H1 (cell line): ENCODE measurements around the gene HUWE1. TPM values are rescaled to one million over a fixed set of nuclear protein-coding genes. Genes with fewer than 3 reads are reported as not detected.

Source experiments
- ASH2L ChIP-seq: fragments of 200-600, 300-600 bp; sonication (generic); IDR thresholded peaks from one replicate; pipeline ENCODE4 v1.7.1; 2017; ENCODE audit warnings: low read length
- CBX5 ChIP-seq: fragments of 300-800, 300-1000 bp; sonication (generic); IDR thresholded peaks from 2 replicates; pipeline ENCODE4 v1.7.1; 2016; ENCODE audit warnings: antibody characterized with exemption, low read length, low read depth
- EZH2 ChIP-seq: fragments of 200-600 bp; sonication (generic); IDR thresholded peaks from 2 replicates; pipeline ENCODE4 v1.7.1; 2012; ENCODE audit warnings: low read depth, mild to moderate bottlenecking, moderate library complexity, low read length, inconsistent platforms; ENCODE audit not compliant: severe bottlenecking
- GABPA ChIP-seq: IDR thresholded peaks from 2 replicates; pipeline ENCODE4 v1.6.1; 2011; ENCODE audit warnings: mild to moderate bottlenecking, low read length, moderate library complexity, borderline replicate concordance; ENCODE audit not compliant: insufficient read depth
- HDAC2 ChIP-seq, 2 experiments: fragments of 300-600 bp in 1 of 2; sonication (generic) in 1 of 2; IDR thresholded peaks; 2 replicates each; pipeline ENCODE4 v1.6.1; 2011 to 2012; ENCODE audit warnings: low read depth in 2 of 2, low read length in 2 of 2, mild to moderate bottlenecking in 2 of 2, moderate library complexity in 2 of 2, borderline replicate concordance in 1 of 2, inconsistent platforms in 1 of 2
- JUN ChIP-seq: IDR thresholded peaks from 2 replicates; pipeline ENCODE4 v1.6.1; 2011; ENCODE audit warnings: low read depth, mild to moderate bottlenecking, improper control_type of control experiment, low read length
- KDM4A ChIP-seq: IDR thresholded peaks from one replicate; pipeline ENCODE4 v1.7.1; 2012; ENCODE audit warnings: low read depth, mild to moderate bottlenecking, moderate library complexity, low read length, inconsistent platforms; ENCODE audit not compliant: severe bottlenecking
- TAF7 ChIP-seq: optimal IDR thresholded peaks from 2 replicates; pipeline ENCODE3; 2011; ENCODE audit warnings: low read depth, mild to moderate bottlenecking, inconsistent platforms, low read length, moderate library complexity, borderline replicate concordance
- TCF12 ChIP-seq: IDR thresholded peaks from 2 replicates; pipeline ENCODE4 v1.6.1; 2011; ENCODE audit warnings: low read depth, mild to moderate bottlenecking, low read length
- polyA plus RNA-seq, 7 experiments: library from polyadenylated mRNA; depleted of rRNA in 3 of 7; stranded (reverse) in 5 of 7; unstranded in 2 of 7; fragments of >200 nt in 5 of 7; fragments of 200-250 nt in 2 of 7; gene quantifications; 1 replicate in 5 of 7; 2 replicates in 1 of 7; 4 replicates in 1 of 7; pipeline versions ENCODE4 v1.2.1 to v1.2.3, GENCODE V29; 2011 to 2013; ENCODE audit warnings: missing spikeins in 2 of 7, mixed read lengths in 2 of 7
- total RNA-seq: library from RNA; stranded (reverse); fragmentation: NEBNext Ultra II Directional; extraction: Animal tissue kit (Norgen Biotek cat#: 25700); gene quantifications from 2 replicates; pipeline ENCODE4 v1.2.1, GENCODE V29; 2021

HUWE1 gene
- total and polyA plus RNA-seq, 2 of the 8 experiments (the other 6 are each of a cell fraction or from before 2014, with no cell fraction given): 114 to 252 TPM

DNA sequence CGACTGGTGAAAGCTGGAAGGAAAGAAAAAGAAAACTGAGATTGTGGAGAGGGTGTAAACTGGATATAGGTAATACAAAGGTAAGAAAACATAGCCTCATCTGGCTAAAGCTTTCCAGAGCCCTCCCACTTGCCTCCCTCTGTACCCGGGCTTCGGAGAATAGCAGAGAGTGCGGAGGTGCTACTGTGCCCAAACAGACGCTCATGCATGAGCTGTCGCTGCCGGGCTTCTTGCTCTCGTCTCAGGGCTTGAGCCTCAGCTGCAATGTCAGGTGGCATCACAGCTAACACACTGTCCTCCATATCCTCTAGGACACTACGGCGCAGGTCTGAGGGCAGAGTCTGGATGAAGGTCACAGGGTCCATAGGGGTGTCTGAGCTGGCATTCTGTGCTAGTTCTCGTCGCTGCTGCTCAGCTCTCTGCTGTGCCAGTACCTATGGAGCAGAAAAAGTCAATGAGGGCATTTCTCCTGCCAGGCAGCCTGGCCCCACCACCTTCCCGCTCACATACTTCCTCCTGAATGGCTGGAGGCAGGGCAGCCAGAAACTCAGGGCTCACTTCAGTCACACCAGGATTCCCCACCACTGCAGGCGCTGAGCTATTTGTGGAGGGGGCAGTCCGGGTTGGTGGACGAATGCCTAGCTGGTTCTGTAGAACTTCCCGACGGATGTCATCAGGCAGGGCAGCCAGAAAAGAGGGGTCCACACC, 135.6 kb downstream of the HUWE1 start (continued):
- TF ChIP-seq CBX5 (no peak), GABPA (no peak), TAF7 (no peak), HDAC2 (IDR thresholded peaks at IDR 0.05; ENCODE audit: borderline replicate concordance in 1 of 2, low read depth in 2 of 2, low read length in 2 of 2) (no peak), EZH2 (no peak), TCF12 (no peak), KDM4A (no peak), ASH2L (no peak), JUN (no peak)
- TF ChIP-seq, all 59 proteins: peak for 0
